ENCODE measurements around the gene RNGTT.
"Not testable (repeated sequence)": the region's sequence is repeated elsewhere in the genome, so short reads cannot be mapped to it uniquely, and the experiment has no call there.

The RNGTT gene

DNA sequence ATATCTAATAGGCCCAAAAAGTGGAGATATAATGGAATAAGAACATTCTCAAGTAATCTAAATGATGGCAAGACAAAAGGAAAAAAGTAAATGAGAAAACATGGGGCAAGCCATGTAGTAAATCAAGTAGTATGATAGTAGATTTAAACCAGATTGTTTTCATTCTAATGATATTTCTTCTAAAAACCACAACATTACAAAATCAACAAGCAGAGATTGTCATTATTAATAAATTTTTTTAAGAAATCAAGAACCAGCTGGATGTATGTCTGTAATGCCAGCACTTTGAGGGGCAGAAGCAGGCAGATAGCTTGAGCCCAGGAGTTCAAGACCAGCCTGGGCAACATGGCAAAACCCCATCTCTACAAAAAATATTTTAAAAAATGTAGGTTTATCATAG is 155.0 kb downstream of the RNGTT start:
- FAIRE-seq, result no peak
- DNase-seq (ENCODE audit: insufficient read length, low spot score), result no peak
- TF ChIP-seq POLR2A (IDR thresholded peaks at IDR 0.05; ENCODE audit: low read depth, low read length), result no peak

DNA sequence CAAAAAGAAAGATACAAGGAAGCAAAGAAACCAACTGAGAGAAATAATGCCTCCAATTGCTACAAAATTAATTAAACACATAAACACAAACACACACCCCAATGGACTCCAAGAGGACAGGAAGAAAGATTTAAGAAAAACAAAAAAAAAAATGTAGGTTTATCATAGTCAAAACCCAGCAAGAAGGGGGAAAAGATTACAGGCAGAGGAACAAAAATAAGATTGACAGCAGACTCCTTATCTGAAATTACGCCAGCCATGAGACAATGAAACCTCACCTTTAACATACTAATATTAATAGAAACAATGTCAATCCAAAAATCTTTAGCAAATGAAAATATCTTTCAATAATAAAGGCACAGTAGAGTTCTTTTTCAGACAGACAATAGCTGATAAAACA is 155.8 kb downstream of the RNGTT start:
- no peak for TF ChIP-seq POLR2A (IDR thresholded peaks at IDR 0.05; ENCODE audit: low read depth, low read length)
- FAIRE-seq (no peak), DNase-seq (ENCODE audit: insufficient read length, low spot score) (no peak)

DNA sequence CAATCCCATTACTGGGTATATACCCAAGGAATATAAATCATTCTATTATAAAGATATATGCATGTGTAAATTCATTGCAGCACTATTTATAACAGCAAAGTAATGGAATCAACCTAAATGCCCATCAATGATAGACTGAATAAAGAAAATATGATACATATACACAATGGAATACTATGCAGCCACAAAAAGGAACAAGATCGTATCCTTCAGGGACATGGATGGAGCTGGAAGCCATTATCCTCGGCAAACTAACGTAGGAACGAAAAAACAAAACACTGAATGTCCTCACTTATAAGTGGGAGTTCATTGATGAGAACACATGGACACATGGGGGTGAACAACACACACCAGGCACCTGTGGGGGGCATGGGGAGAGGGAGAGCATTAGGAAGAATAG is 156.7 kb downstream of the RNGTT start:
- TF ChIP-seq POLR2A (IDR thresholded peaks at IDR 0.05; ENCODE audit: low read depth, low read length), result no peak
- no peak for FAIRE-seq
- no peak for DNase-seq (ENCODE audit: insufficient read length, low spot score)

DNA sequence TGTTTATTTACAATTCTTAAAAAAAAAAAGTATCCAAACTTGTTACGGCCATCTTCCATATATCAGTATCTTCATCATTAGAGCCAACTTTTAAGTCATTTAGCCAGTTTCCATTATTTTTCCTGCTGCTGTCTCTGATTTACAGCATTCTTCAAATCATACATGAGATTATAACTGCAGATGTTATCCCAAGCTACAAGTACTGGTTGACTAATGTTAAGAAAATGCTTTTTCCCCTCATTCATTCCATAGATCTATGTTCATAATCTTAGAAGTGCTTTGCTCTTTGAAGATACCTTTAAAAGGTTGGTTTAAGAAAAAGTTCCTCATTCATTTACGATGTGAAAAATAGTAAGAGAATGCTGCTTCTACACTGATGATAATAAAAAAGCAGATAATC is 158.7 kb downstream of the RNGTT start:
- DNase-seq (ENCODE audit: insufficient read length, low spot score) (no peak), FAIRE-seq (no peak)
- no peak for TF ChIP-seq POLR2A (IDR thresholded peaks at IDR 0.05; ENCODE audit: low read depth, low read length)

DNA sequence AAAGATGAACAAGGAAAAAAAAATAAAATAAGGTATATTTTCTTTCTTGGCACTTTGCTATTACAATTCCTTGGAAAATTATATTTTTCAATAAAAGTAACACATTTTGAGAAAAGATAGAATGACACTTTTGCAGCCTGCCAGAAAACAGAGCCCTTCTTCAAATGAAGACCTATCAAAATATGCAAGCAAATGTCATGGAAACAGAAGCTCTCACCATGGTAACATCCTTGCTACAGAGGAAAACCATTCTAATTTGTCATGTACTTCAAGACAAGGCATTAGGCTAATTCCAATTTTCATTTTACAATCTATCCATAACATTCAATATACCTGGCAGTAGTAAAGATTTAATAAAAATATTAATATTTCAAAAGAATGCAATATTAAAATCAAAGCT is 177.9 kb downstream of the RNGTT start:
- TF ChIP-seq POLR2A (IDR thresholded peaks at IDR 0.05; ENCODE audit: low read depth, low read length), result no peak
- FAIRE-seq (no peak), DNase-seq (ENCODE audit: insufficient read length, low spot score) (no peak)

DNA sequence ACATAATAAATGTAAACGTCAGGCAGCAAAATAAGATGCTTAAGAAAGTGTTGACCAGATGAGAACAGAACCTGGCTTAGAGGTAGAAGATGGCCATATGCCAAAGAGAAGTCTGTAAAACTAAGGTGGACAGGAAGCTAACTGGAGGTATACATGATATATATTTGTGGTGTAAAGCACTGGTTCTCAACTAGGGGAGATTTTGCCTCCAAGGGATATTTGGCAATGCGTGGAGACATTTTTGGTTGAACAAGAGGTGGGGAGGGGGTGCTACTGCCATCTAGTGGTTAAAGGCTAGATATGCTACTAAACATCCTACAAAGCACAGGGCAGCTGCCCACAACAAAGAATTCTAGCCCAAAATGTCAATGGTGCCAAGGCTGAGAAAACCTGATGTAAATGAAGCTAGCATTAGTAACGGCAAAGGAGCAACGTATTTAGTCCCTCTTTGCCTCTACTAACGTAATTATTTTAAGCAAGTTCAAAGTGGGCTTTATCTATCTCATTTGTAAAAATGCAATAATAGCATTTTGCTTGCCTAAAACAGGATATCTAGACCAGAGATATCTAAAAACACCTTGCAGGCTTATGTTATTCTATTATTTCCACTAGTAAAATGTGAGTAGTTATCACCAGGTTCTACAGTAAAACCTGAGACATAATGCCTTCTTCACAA is 182.6 kb downstream of the RNGTT start:
- TF ChIP-seq POLR2A (IDR thresholded peaks at IDR 0.05; ENCODE audit: low read depth, low read length), result no peak
- FAIRE-seq (peak; percentile 96), DNase-seq (ENCODE audit: insufficient read length, low spot score) (peak; percentile 1)

DNA sequence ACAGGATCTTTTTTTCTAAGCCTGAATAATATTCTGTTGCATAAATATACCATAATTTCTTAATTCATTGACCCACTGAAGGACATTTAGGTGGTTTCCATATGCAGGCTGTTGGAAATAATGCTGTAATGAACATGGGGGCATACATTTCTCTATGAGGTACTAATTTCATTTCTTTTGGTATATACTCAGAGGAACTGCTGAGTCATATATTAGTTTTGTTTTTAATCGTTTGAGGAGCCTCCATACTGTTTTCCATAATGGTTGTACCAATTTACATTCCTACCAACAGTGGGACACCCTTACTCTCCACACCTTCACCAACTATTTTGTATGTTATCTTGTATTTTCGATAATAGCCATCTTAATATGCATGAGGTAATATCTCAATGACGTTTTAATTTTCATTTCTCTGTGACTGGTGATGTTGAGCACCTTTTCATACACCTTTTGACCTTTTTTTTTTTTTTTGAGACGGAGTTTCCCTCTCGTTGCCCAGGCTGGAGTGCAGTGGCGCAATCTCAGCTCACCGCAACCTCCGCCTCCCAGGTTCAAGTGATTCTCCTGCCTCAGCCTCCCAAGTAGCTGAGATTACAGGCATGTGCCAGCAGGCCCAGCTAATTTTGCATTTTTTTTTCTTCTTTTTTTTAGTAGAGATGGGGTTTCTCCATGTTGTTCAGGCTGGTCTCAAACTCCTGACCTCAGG is 187.4 kb downstream of the RNGTT start:
- no peak for FAIRE-seq
- DNase-seq (ENCODE audit: insufficient read length, low spot score), result no peak
- no peak for TF ChIP-seq POLR2A (IDR thresholded peaks at IDR 0.05; ENCODE audit: low read depth, low read length)

DNA sequence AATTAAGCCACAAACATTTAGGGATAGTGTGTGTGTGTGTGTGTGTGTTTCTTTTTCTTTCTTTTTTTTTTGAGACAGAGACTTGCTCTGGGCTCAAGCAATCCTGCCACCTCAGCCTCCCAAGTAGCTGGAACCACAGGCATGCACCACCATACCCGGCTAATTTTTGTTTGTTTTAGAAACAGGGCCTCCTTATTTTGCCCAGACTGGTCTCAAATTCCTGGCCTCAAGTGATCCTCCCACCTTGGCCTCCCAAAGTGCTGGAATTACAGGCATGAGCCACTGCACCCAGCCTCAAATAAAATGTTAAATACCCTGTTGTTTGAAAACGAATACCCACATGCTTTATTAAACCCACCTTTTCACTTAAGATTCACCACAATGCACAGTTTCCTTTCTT is 195.3 kb downstream of the RNGTT start:
- not testable (repeated sequence) for DNase-seq (ENCODE audit: insufficient read length, low spot score); FAIRE-seq

DNA sequence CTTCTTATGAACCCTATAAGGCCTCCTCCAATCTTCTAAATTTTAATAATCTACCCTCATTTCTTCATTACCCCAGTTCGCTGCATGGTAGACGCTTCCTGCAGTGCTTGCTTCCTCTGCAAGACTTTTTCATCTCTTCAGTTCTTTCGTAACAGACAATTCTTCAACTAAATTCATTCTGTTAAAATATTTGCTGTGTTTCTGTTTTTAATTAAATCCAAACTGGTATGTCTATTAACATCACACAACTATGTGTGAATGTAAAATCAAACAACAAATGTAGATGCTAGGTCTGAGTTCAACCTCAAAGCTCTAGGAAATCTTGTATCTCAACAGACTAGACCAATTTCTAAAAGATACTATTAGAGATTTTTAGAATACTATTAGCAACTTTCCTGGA is 199.3 kb downstream of the RNGTT start:
- TF ChIP-seq POLR2A (IDR thresholded peaks at IDR 0.05; ENCODE audit: low read depth, low read length), result no peak
- no peak for FAIRE-seq
- DNase-seq (ENCODE audit: insufficient read length, low spot score), result no peak

DNA sequence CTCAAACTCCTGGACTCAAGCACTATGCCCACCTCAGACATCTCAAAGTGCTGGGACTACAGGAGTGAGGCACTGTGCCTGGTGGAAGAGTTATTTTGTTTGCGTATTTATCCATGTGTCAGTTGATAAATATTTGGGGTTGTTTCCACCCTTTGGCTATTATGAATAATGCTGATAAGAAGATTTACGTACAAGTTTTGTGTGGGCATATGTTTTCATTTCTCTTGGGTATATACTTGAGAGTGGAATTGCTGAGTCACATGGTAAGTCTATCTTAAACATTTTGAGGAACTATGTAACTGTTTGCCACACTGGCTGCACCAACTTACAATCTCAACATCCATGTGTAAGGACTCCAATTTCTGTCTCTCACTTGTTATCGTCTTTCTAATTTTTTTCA is 200.3 kb downstream of the RNGTT start:
- no peak for DNase-seq (ENCODE audit: insufficient read length, low spot score)
- no peak for FAIRE-seq
- no peak for TF ChIP-seq POLR2A (IDR thresholded peaks at IDR 0.05; ENCODE audit: low read depth, low read length)

DNA sequence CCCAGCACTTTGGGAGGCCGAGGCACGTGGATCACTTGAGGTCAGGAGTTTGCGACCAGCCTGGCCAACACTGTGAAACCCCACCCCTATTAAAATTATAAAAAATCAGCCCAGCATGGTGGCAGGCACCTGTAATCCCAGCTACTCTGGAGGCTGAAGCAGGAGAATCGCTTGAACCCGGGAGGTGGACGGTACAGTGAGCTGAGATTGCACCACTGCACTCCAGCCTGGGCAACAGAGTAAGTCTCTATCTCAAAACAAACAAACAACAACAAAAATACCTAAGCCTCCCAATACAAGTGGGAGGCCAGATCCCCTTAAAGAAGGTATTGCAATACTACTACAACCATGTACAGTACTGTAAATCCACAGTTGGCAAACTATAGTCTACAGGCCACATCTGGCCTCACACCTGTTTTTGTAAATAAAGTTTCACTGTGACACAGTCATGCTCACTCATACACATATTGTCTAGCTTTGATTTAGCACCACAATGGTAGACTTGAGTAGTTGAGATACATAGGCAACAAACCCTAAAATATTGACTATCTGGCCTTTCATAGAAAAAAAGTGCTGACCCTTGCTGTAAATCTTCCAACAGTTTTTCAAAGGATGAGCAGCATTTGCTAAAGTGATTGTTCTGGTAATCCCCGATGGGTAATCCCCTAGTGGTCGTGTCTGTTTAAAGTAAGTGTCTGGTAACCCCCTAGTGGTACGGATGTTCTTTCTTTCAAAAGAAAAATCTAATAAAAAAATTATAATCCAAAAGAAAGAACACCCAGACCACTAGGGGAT is 202.0 kb downstream of the RNGTT start:
- TF ChIP-seq POLR2A (IDR thresholded peaks at IDR 0.05; ENCODE audit: low read depth, low read length), result no peak
- no peak for DNase-seq (ENCODE audit: insufficient read length, low spot score)
- no peak for FAIRE-seq

DNA sequence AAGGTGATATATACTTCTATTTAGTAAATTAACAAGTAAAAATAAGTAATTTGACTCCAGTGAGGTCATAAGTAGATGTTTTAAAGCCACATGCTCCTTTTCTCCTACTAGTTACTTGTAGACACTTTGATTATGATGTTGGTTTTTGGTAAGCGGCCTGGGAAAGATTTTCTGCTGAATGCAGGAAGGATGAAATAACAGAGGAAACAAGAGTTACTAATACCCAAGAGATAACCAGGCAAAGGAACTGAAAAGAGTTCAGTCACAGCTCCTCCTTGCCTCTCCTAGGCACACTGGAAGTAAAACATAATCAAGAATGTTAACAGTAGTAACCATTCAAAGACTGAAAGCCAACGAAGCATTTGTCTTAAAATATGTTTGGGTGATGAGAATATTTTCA is 203.3 kb downstream of the RNGTT start:
- no peak for FAIRE-seq
- TF ChIP-seq POLR2A (IDR thresholded peaks at IDR 0.05; ENCODE audit: low read depth, low read length), result no peak
- DNase-seq (ENCODE audit: insufficient read length, low spot score), result no peak

DNA sequence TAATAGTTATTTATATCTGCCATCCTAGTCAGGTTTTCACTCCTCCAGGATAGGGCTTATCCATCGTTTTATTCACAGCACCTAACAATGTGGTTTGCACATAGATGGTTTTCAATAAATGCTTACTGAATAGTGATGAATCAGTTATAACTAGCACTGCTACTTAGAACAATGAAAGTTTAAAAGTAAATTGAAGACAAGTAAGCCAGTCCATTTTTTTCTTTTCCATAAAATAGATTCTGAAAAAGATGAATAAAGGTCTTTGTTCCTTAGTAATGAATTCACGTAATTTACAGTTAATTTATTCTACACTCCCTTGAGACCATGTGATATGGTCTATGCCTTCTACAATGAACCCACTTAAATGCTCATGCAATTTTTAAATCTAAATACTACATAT is 212.5 kb downstream of the RNGTT start:
- no peak for TF ChIP-seq POLR2A (IDR thresholded peaks at IDR 0.05; ENCODE audit: low read depth, low read length)
- FAIRE-seq (no peak), DNase-seq (ENCODE audit: insufficient read length, low spot score) (no peak)

DNA sequence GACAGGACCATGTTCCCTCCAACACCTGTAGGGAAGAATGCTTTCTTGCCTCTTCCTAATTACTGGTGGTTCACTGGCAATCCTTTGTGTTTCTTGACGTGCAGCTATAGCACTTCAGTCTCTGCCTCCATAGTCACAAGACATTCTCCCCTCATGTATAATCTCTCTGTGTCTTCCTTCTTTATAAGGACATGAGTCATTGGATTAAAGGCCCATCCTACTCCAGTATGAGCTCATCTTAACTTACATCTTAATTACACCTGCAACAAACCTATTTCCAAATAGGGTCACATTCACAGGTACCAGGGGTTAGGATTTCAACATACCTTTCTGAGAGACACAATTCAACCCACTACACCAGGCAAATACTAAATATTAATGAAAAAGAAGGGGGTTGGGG is 213.6 kb downstream of the RNGTT start:
- FAIRE-seq (peak; percentile 73), DNase-seq (ENCODE audit: insufficient read length, low spot score) (no peak)
- no peak for TF ChIP-seq POLR2A (IDR thresholded peaks at IDR 0.05; ENCODE audit: low read depth, low read length)

DNA sequence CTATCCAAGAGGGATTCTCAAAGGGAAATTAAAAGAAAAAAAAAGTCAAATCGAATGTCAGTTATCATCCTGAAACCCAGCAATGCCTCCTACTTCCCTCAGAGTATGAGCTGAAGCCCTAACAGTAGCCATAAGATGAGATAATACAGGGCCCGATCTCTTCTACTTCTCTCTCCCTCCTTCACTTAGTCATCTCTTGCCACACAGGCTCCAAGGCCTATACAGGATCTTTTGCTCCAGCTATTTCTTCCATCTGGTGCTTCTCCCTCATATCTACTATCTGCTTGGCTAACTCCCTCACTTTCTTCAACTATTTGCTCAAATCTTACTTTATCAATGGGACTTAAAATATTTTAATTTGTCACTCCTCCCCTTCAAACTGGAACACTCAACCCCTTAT is 215.3 kb downstream of the RNGTT start:
- no peak for FAIRE-seq
- no peak for TF ChIP-seq POLR2A (IDR thresholded peaks at IDR 0.05; ENCODE audit: low read depth, low read length)
- no peak for DNase-seq (ENCODE audit: insufficient read length, low spot score)

Measured in H54 (cell line).